EL (cell line): ENCODE measurements around the gene GON7.
A peak's percentile ranks its signal among the peaks of the same experiment; 100 is the strongest.
"Not testable (repeated sequence)": the region's sequence is repeated elsewhere in the genome, so short reads cannot be mapped to it uniquely, and the experiment has no call there.

ENCODE experiments used
- DNase-seq: peaks from one replicate; pipeline ENCODE4 v3.0.0-alpha.2; 2016

The GON7 gene

GRCh38 chr14:93199031-93199430 lies 7.8 kb downstream of the GON7 start:
- no peak for DNase-seq

DNA sequence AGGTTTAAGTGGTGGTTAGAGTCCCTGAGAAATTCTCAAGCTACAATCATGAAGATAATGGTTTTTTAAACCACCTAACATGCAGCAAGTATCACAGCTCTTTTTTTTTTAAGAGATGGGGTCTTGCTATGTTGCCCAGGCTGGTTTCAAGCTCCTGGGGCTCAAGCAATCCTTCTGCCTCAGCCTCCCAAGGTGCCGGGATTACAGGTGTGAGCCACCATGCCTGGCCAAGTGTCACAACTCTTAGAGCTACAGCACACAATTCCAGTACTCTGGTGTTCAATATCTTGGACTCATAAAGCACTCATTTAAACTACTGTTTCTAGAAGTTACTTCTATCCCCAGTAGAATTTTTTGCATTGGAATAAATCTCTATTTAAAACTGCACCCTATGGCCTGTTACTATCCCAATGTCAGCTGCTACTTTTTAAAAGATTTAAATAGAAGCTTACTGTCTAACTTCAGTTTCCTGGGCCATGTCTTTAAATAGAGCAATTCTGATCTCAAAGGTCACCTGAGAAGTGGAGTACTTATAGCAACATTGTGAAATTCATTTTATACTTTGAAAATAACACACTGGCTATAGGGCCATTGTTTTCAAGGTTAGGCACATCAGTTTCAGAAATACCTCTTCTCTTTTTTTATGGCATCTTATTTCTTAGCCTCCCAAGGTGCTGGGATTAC lies 11.4 kb downstream of the GON7 start:
- no peak for DNase-seq

DNA sequence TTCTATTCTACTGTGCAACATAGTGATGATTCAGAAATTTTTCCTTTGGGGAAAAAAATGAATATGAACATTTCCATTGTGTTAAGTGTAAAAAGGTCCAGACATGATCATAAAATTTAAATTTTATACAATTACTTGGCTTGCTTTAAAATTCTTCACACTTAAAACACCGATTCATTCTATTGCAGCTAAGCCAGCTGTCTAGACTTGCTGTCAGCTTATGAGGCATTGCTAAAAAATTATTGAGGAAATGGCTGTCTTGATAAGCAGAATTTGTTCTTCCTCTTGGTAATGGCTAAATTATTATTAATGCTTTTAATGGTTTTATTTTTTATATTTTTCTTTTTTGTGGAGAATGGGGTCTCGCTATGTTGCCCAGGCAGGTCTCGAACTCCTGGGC lies 19.9 kb downstream of the GON7 start:
- DNase-seq = no peak

DNA sequence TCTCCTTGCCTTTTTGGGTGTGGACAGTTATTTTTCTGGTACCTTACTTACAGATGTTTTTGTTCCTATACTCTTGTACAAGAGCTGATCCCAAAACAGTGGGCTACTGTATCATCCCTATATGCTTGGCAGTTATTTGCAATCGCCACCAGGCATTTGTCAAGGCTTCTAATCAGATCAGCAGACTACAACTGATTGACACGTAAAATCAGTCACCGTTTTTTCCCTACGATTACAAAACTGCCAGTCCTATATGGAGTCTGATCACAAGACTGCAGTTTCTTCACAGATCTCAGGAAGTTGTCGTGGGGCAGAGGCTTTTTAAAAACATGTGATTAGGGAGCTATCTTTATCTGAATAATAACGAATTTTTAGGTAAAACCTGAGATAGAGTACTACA lies 20.4 kb downstream of the GON7 start:
- no peak for DNase-seq

- no peak for DNase-seq
Measured at GRCh38 chr14:93185349-93185720, 21.5 kb downstream of the GON7 start.

DNA sequence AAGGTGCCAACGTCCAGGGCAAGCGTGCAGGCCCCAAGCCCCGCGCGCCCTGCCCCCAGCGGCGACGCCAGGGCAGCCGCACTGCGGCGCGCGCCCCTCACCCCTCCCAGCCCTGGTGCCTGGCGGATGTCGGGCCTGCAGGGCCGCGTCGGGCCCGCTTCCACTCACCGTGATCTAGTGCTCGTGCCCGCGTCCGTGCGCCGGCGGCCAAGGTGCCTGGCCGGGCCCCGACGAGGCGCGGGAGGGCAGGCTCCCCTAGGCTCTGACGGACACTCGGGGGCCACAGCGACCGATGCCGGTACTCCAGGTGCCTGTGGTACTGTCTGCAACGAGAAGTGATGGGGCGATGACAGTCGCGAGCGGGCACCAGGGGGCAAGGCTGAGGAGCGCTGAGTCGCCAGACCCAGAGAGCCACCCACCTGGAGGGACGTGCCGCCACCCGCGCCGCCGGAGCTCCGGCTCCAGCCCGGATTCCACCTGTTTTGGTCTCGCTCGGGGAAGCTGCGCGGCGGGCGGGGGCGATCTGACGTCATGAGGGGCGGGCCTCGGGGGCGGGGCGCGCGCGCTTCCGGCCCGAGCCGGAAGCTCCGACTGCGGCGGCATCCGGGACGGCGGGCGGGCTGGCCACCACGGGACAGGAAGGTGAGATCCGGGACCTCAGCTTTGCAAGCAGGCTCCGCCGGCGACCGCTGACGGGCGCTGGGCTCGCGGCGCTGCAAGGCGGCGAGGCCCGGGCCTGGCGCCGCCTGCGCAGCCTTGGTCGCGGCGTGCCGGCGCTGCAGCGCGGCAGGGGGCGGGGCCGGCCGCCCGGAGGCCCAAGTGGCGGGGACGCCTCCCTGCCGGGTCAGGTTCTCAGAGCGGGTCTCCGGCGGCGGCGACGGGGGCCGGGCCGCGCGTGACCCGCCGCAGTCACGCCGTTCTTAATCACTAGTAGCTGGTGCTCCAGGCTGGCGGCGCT lies 22.2 kb downstream of the GON7 start, which contains the start of the genes LYSET and MOAP1:
Gene LYSET (plus strand): TSS at position 927 of the 958 bp plus-strand sequence. CDS start 89 bp downstream, outside the sequence.
Gene MOAP1 (minus strand): TSS at position 507 of the 958 bp plus-strand sequence. CDS start 655 bp downstream, outside the sequence.
- peak; percentile 87 for DNase-seq

DNA sequence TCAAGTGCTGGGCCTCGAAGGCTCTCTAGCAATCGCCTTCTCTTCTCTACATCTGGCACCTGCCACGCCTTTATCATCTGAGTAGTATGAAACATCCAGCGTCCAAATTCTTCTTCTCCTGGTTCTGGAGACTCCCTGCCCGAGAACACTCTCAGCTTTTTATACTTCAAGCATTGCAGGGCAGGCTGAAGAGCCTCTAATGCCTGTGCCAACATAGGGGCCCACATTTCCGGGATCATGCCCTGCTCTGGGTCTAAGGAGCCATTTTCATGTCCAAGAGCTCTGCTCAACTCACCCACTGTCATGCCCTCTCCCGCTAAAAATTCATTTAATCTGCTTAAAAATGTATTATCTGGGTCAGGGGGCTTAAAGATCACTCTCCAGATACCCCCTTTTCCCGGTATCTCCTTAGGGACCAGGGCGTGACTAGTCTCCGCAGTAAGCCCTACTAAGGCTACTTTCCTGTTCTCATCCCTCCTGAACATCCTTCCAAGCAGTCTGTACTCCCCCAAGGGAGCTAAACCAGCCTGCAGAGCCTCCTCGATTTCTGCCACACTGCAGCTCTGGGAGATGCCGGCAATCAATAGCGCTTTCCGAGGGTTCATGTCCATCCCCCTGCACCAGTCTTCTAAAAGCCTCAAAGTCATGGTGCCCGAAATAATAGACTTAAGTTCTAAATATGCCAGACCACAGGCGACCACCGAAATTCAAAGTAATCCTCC lies 23.1 kb downstream of the GON7 start:
- no peak for DNase-seq

DNA sequence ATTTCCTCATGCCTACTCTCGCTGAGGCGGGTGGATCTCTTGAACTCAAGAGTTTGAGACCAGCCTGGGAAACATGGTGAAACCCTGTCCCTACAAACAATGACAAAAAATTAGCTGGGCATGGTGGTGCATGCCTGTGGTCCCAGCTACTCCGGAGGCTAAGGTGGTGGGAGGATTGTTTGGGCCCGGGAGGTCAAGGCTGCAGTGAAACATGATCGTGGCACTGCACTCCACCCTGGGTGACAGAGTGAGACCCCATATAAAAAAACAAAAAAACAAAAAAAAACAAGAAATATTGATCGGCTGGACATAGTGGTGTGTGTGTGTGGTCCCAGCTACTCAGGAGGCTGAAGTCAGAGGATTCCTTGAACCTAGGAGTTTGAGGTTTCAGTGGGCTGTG lies 31.4 kb downstream of the GON7 start:
- no peak for DNase-seq

DNA sequence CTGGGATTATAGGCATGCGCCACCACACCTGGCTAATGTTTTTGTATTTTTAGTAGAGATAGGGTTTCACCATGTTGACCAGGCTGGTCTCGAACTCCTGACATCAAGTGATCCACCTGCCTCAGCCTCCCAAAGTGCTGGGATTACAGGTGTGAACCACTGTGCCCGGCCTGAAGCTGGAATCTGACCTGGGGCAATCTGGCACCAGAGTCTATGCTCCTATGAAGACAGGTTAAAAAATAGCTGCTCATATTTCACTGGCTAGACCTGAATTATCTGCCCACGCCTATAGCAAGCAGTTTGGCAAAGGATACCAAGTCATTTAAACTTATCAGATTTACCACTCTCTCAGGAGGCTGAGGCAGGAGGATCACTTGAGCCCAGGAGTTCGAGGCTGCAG lies 32.1 kb downstream of the GON7 start:
- not testable (repeated sequence) for DNase-seq

DNA sequence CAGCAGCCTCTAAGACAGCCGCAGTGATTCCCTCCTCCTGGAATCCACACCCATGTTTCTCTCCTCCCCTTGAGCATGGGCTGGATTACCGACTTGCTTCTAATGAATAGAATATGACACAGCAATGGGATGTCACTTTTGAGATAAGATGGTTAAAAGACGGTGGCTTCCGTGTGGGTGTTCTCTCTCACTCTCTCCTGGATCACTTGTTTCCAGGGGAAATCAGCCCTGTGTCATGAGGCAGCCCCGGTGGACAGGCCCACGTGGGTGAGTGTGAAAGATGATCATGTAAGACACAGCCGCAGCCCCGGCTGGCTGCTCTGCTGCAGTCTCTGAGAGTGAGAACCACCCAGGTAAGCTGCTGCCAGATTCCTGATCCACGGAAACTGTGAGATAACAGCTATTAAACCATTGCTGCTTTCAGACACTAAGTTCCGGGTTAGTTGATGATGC lies 32.9 kb downstream of the GON7 start:
- DNase-seq = no peak

DNA sequence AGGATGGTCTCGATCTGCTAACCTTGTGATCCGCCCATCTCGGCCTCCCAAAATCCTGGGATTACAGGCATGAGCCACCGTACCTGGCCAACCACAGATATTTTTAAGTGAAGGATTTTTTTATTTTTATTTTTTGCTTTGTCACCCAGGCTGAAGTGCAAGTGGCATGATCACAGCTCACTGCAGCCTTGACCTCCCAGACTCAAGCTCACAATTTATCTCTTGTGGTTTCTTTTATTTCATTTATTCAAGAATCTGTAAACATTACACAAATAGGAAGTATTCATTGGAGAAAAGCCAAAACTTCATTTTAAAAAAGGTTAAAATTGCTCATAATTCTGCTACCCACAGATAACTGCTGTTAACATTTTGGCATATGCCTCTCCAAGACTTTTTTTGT lies 35.5 kb downstream of the GON7 start:
- no peak for DNase-seq

- DNase-seq = not testable (repeated sequence)
Measured at GRCh38 chr14:93170141-93170540, 36.7 kb downstream of the GON7 start.

GRCh38 chr14:93169619-93170018 lies 37.2 kb downstream of the GON7 start:
- DNase-seq = not testable (repeated sequence)

- DNase-seq = not testable (repeated sequence)
Measured at GRCh38 chr14:93168610-93169009, 38.3 kb downstream of the GON7 start.

GRCh38 chr14:93165271-93166265 lies 41.3 kb downstream of the GON7 start:
- not testable (repeated sequence) for DNase-seq

GRCh38 chr14:93163564-93163963 lies 43.3 kb downstream of the GON7 start:
- DNase-seq = no peak

DNA sequence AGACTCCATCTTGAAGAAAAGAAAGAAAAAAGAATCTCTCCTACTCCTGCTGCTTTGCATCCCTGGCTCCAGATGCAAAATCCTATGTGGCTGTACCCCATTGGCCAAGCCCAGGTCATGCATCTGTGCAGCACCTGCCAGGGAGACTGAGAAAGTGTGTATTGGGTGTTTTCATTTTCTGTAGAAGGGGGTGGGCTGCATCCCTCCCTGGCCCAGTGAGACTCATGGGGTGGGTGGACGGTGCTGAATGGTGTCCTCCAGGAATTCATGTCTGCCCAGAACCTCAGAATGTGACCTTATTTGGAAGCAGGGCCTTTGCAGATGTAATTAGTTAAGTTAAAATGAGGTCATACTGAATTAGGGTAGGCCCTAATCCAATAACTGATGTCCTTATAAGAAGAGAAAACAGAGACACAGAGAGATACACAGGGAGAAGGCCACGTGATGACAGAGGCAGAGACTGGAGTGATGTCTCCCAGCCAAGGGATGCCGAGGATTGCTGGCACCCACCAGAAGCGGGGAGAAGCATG lies 45.4 kb downstream of the GON7 start:
- DNase-seq = no peak

- DNase-seq = peak; percentile 20
Measured at GRCh38 chr14:93160353-93160801, 46.5 kb downstream of the GON7 start.

- DNase-seq = not testable (repeated sequence)
Measured at GRCh38 chr14:93159625-93160352, 47.1 kb downstream of the GON7 start.

- DNase-seq = not testable (repeated sequence)
Measured at GRCh38 chr14:93158349-93158748, 48.5 kb downstream of the GON7 start.
